ENCODE measurements around the gene S100A10.

The S100A10 gene

GRCh38 chr1:151939779-151940178, 53.9 kb downstream of the S100A10 start:
- Histone ChIP-seq H3K4me3 (ENCODE audit: insufficient read depth, low read depth, low read length) (no peak overlapping the region), H3K4me1 (ENCODE audit: control insufficient read depth, insufficient read depth, low read length) (peaks cover 11% of the 10 kb centered on the region), H3K9me3 (ENCODE audit: control insufficient read depth, low read length) (no peaks in the 10 kb centered on the region), H3K27me3 (ENCODE audit: control insufficient read depth, insufficient read depth, low read length, poor library complexity, severe bottlenecking) (no peaks in the 10 kb centered on the region), H3K27ac (ENCODE audit: insufficient read depth, low read depth, low read length, poor library complexity, severe bottlenecking) (no peak overlapping the region), H3K36me3 (ENCODE audit: control insufficient read depth, insufficient read depth, low read length) (no peaks in the 10 kb centered on the region)
- WGBS, 2 experiments: 68 to 82% methylated on average over 1 of the region's 1 CpG

GRCh38 chr1:151939141-151939540, 54.5 kb downstream of the S100A10 start:
- Histone ChIP-seq H3K4me1 (ENCODE audit: control insufficient read depth, insufficient read depth, low read length) (peaks cover 15% of the 10 kb centered on the region), H3K9me3 (ENCODE audit: control insufficient read depth, low read length) (no peaks in the 10 kb centered on the region), H3K4me3 (ENCODE audit: insufficient read depth, low read depth, low read length) (no peak overlapping the region), H3K27ac (ENCODE audit: insufficient read depth, low read depth, low read length, poor library complexity, severe bottlenecking) (no peak overlapping the region), H3K36me3 (ENCODE audit: control insufficient read depth, insufficient read depth, low read length) (no peaks in the 10 kb centered on the region), H3K27me3 (ENCODE audit: control insufficient read depth, insufficient read depth, low read length, poor library complexity, severe bottlenecking) (no peaks in the 10 kb centered on the region)
- 79 to 92% methylated on average over 3 of the region's 3 CpGs for WGBS, 2 experiments

GRCh38 chr1:151936653-151937052, 57.0 kb downstream of the S100A10 start:
- Histone ChIP-seq H3K36me3 (ENCODE audit: control insufficient read depth, insufficient read depth, low read length) (no peaks in the 10 kb centered on the region), H3K4me1 (ENCODE audit: control insufficient read depth, insufficient read depth, low read length) (peaks cover 16% of the 10 kb centered on the region), H3K27ac (ENCODE audit: insufficient read depth, low read depth, low read length, poor library complexity, severe bottlenecking) (no peak overlapping the region), H3K9me3 (ENCODE audit: control insufficient read depth, low read length) (no peaks in the 10 kb centered on the region), H3K4me3 (ENCODE audit: insufficient read depth, low read depth, low read length) (no peak overlapping the region), H3K27me3 (ENCODE audit: control insufficient read depth, insufficient read depth, low read length, poor library complexity, severe bottlenecking) (no peaks in the 10 kb centered on the region)
- WGBS, 2 experiments: 24 to 26% methylated on average over 7 of the region's 7 CpGs

- no peak overlapping the region for H3K4me3 ChIP-seq (ENCODE audit: insufficient read depth, low read depth, low read length)
- 87 to 88% methylated on average over 2 of the region's 2 CpGs for WGBS, 2 experiments
- H3K27ac ChIP-seq (ENCODE audit: insufficient read depth, low read depth, low read length, poor library complexity, severe bottlenecking): no peak overlapping the region
- H3K36me3 ChIP-seq (ENCODE audit: control insufficient read depth, insufficient read depth, low read length): no peaks in the 10 kb centered on the region
- peaks cover 16% of the 10 kb centered on the region for H3K4me1 ChIP-seq (ENCODE audit: control insufficient read depth, insufficient read depth, low read length)
- H3K27me3 ChIP-seq (ENCODE audit: control insufficient read depth, insufficient read depth, low read length, poor library complexity, severe bottlenecking): no peaks in the 10 kb centered on the region
- H3K9me3 ChIP-seq (ENCODE audit: control insufficient read depth, low read length): no peaks in the 10 kb centered on the region
Measured at GRCh38 chr1:151935894-151936602, 57.6 kb downstream of the S100A10 start.

GRCh38 chr1:151935154-151935553, 58.5 kb downstream of the S100A10 start:
- no peak overlapping the region for H3K27ac ChIP-seq (ENCODE audit: insufficient read depth, low read depth, low read length, poor library complexity, severe bottlenecking)
- H3K27me3 ChIP-seq (ENCODE audit: control insufficient read depth, insufficient read depth, low read length, poor library complexity, severe bottlenecking): no peaks in the 10 kb centered on the region
- H3K36me3 ChIP-seq (ENCODE audit: control insufficient read depth, insufficient read depth, low read length): no peaks in the 10 kb centered on the region
- H3K4me3 ChIP-seq (ENCODE audit: insufficient read depth, low read depth, low read length): no peak overlapping the region
- no peaks in the 10 kb centered on the region for H3K9me3 ChIP-seq (ENCODE audit: control insufficient read depth, low read length)
- peaks cover 16% of the 10 kb centered on the region for H3K4me1 ChIP-seq (ENCODE audit: control insufficient read depth, insufficient read depth, low read length)
- WGBS, 2 experiments: 59 to 74% methylated on average over 3 of the region's 3 CpGs

- 42 to 46% methylated on average over 3 of the region's 3 CpGs for WGBS, 2 experiments
- peaks cover 16% of the 10 kb centered on the region for H3K4me1 ChIP-seq (ENCODE audit: control insufficient read depth, insufficient read depth, low read length)
- no peaks in the 10 kb centered on the region for H3K36me3 ChIP-seq (ENCODE audit: control insufficient read depth, insufficient read depth, low read length)
- H3K4me3 ChIP-seq (ENCODE audit: insufficient read depth, low read depth, low read length): no peak overlapping the region
- H3K27ac ChIP-seq (ENCODE audit: insufficient read depth, low read depth, low read length, poor library complexity, severe bottlenecking): no peak overlapping the region
- H3K27me3 ChIP-seq (ENCODE audit: control insufficient read depth, insufficient read depth, low read length, poor library complexity, severe bottlenecking): no peaks in the 10 kb centered on the region
- no peaks in the 10 kb centered on the region for H3K9me3 ChIP-seq (ENCODE audit: control insufficient read depth, low read length)
Measured at GRCh38 chr1:151934048-151934493, 59.6 kb downstream of the S100A10 start.
